PC-9 (cell line): ENCODE results near the gene LPCAT1. TPM values are rescaled to one million over a fixed set of nuclear protein-coding genes. Genes with fewer than 3 reads are reported as not detected.

Experiments used
- BruUV-seq: library from RNA; stranded (reverse); fragments of 400-500 nt; replicated peaks from 2 replicates; lab custom pipeline; 2021; lab: Mats Ljungman, UMichigan
- CTCF ChIA-PET: fragments of 300-600 bp; sonication (Branson Sonifier 250); formaldehyde crosslinking; loops from one replicate; lab custom pipeline; 2022; ENCODE audit warnings: antibody characterized with exemption; lab: Charles Lee
- POLR2A ChIA-PET: fragments of 300-600 bp; sonication (Branson Sonifier 250); formaldehyde crosslinking; loops from one replicate; lab custom pipeline; 2022; ENCODE audit warnings: antibody characterized with exemption; ENCODE audit not compliant: unreplicated experiment; lab: Charles Lee
- DNase-seq, 2 experiments: peaks; one replicate each; pipeline versions ENCODE4 v3.0.0 to v3.0.0-alpha.2; 2015 to 2022; ENCODE audit warnings: mixed read lengths in 1 of 2
- H2AFZ ChIP-seq: fragments of 200-600 bp; sonication (generic); 2 replicates; pipeline ENCODE4 v1.8.1; 2017; ENCODE audit warnings: antibody characterized with exemption
- H3F3A ChIP-seq: fragments of 200-600 bp; sonication (generic); 2 replicates; pipeline ENCODE4 v1.8.1; 2017; ENCODE audit warnings: antibody characterized with exemption, mild to moderate bottlenecking, low read depth; ENCODE audit not compliant: insufficient read depth
- H3K27ac ChIP-seq: fragments of 200-600 bp; sonication (generic); 2 replicates; pipeline ENCODE4 v1.6.1; 2016; ENCODE audit warnings: mixed run types
- H3K27me3 ChIP-seq: fragments of 200-600 bp; sonication (generic); 2 replicates; pipeline ENCODE4 v1.6.1; 2016; ENCODE audit warnings: low read depth, mixed run types; ENCODE audit not compliant: insufficient read depth
- H3K36me3 ChIP-seq: fragments of 200-600 bp; sonication (generic); 2 replicates; pipeline ENCODE4 v1.6.1; 2016; ENCODE audit warnings: low read depth, mixed run types
- H3K4me1 ChIP-seq: fragments of 200-600 bp; sonication (generic); replicated peaks from 2 replicates; pipeline ENCODE4 v1.6.1; 2016; ENCODE audit warnings: mixed run types; ENCODE audit not compliant: insufficient read depth
- H3K4me2 ChIP-seq: fragments of 200-600 bp; sonication (generic); 2 replicates; pipeline ENCODE4 v1.6.1; 2017; ENCODE audit warnings: mixed run types
- H3K4me3 ChIP-seq: fragments of 200-600 bp; sonication (generic); 2 replicates; pipeline ENCODE4 v1.6.1; 2016; ENCODE audit warnings: mixed run types
- H3K79me2 ChIP-seq: fragments of 200-600 bp; sonication (generic); 2 replicates; pipeline ENCODE4 v1.6.1; 2017; ENCODE audit warnings: low read depth, mixed run types
- H3K9me2 ChIP-seq: fragments of 200-600 bp; sonication (generic); 2 replicates; pipeline ENCODE4 v1.8.1; 2017; ENCODE audit warnings: mild to moderate bottlenecking; ENCODE audit not compliant: insufficient read depth
- H3K9me3 ChIP-seq: fragments of 200-600 bp; sonication (generic); 2 replicates; pipeline ENCODE4 v1.8.1; 2016; ENCODE audit warnings: low read depth; ENCODE audit not compliant: insufficient read depth
- H4K20me1 ChIP-seq: fragments of 200-600 bp; sonication (generic); 2 replicates; pipeline ENCODE4 v1.8.1; 2017; ENCODE audit not compliant: insufficient read depth
- EZH2 ChIP-seq: fragments of 200-600 bp; sonication (generic); IDR thresholded peaks from 2 replicates; pipeline ENCODE4 v1.8.0; 2017; ENCODE audit warnings: antibody characterized with exemption, low read depth
- intact Hi-C: fragments of 100-400 bp; cut with micrococcal nuclease; formaldehyde crosslinking; loops from one replicate; pipeline ENCODE4 v1.10.0; 2022; ENCODE audit not compliant: unreplicated experiment
- total RNA-seq: library from RNA; stranded (reverse); gene quantifications from 2 replicates; pipeline ENCODE4 v1.2.3, GENCODE V29; 2021
- TF ChIP-seq, protein P1 (sequence below): fragments of 200-600 bp; sonication (generic); conservative IDR thresholded peaks from 2 replicates; pipeline ENCODE4 v1.6.1; 2017; ENCODE audit warnings: mixed run types, antibody characterized with exemption, mild to moderate bottlenecking, moderate library complexity

LPCAT1 gene
- total RNA-seq, 1 experiment from 2014 or later: 96.1 TPM

DNA sequence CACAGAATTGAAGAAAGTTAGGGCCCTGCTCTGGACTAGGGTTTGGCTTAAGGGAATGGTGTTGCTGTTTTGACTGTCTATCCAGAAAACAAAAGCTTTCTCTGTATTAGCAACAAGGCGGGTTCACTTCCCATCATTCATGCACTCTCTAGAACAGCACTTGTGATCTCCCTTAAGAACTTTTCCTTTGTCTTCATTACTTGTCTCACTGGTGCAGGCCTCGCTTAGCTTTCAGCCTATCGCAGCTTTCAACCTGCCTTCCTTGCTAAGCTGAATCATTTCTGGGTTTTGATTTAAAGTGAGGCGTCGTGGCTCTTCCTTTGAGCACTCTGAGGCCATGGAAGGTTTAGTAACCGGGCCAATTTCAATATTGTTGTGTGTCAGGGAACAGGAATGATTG is 35.2 kb upstream of the LPCAT1 start:
- Histone ChIP-seq H3F3A (peaks cover 18% of the 10 kb centered on the region; the same call in 1 of the 2 replicates), H3K4me1 (peaks cover 30% of the 10 kb centered on the region), H2AFZ (no peak overlapping the region), H3K9me2 (no peaks in the 10 kb centered on the region), H4K20me1 (no peaks in the 10 kb centered on the region), H3K9me3 (no peaks in the 10 kb centered on the region), H3K79me2 (no peaks in the 10 kb centered on the region), H3K4me3 (no peak overlapping the region), H3K4me2 (no peak overlapping the region), H3K27me3 (peaks cover 21% of the 10 kb centered on the region), H3K27ac (no peak overlapping the region), H3K36me3 (no peaks in the 10 kb centered on the region)
- TF ChIP-seq, protein P1, sequence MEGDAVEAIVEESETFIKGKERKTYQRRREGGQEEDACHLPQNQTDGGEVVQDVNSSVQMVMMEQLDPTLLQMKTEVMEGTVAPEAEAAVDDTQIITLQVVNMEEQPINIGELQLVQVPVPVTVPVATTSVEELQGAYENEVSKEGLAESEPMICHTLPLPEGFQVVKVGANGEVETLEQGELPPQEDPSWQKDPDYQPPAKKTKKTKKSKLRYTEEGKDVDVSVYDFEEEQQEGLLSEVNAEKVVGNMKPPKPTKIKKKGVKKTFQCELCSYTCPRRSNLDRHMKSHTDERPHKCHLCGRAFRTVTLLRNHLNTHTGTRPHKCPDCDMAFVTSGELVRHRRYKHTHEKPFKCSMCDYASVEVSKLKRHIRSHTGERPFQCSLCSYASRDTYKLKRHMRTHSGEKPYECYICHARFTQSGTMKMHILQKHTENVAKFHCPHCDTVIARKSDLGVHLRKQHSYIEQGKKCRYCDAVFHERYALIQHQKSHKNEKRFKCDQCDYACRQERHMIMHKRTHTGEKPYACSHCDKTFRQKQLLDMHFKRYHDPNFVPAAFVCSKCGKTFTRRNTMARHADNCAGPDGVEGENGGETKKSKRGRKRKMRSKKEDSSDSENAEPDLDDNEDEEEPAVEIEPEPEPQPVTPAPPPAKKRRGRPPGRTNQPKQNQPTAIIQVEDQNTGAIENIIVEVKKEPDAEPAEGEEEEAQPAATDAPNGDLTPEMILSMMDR: no peak
- BruUV-seq: no TSS peak
- ChIA-PET CTCF (interaction anchor here (0.6 to 0.9 kb wide), 2 partner anchors 47 to 428 kb away, joined by 4 to 6 read pairs; no protein-coding TSS in a partner anchor), POLR2A (interaction anchor here (0.6 kb wide), 2 partner anchors 13 to 79 kb away, joined by 3 to 25 read pairs; no protein-coding TSS in a partner anchor)
- intact Hi-C loops: no loop called here
- DNase-seq: no peak

GRCh38 chr5:1557114-1557873 is 33.5 kb upstream of the LPCAT1 start:
- CTCF ChIA-PET: no interaction called here
- POLR2A ChIA-PET: no interaction called here
- intact Hi-C loops: no loop called here

DNA sequence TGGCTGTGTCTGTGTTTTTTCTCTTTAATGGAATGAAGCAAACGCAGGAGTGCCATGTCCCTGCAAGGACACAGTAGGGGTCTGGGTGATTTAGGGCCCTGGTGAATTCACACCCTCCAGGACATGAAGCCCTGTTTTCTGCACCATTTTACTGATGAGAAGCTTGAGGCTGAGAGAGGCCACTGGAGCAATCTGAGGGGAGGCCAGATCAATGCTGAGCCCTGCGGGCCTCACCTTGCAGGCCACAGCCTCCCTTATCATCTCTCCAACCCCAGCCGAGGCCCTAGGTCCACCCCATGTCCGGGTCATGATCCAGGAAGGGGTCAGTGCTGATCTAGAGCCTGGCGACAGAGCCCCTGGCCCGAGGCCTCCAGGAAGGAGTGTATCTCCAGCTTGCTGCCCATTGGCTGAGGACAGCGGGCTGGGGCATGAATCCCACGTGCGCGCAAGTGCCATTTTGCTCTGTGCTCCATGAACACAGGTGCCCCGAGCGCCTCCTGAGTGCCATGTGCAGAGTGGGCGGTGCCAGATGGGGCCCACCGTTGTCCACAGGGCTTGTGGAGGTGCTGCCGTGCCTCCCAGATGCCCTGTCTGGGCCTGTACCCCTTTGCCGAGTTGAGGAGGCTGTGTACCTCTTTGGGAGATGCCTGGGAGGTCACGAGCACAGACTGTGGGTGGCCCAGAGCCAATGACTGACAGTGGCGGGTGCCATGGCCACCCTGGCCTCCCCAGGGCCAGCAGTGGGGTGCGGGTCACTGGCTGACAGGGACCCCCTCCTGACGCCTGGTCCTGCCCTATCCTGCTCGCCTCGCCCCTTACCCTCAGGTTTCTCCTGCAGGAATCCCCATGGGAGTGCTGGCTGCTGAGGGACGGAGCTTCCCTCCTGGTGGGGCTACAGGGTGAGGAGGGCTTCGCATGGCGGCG is 32.3 kb upstream of the LPCAT1 start:
- BruUV-seq: no TSS peak
- no peak for DNase-seq
- intact Hi-C loops: loop anchor here (1.0 to 2.0 kb wide), 7 partner anchors 8 to 1170 kb away; no protein-coding TSS in a partner anchor
- H4K20me1 ChIP-seq: no peaks in the 10 kb centered on the region
- H3K27ac ChIP-seq: no peak overlapping the region
- H3K9me2 ChIP-seq: no peaks in the 10 kb centered on the region
- TF ChIP-seq EZH2: no peak
- TF ChIP-seq, protein P1: no peak
- peak overlapping the region; percentile 65 for H3K4me2 ChIP-seq
- no peaks in the 10 kb centered on the region for H3K36me3 ChIP-seq
- no peaks in the 10 kb centered on the region for H3K9me3 ChIP-seq
- H2AFZ ChIP-seq: no peak overlapping the region
- no peak overlapping the region for H3K4me3 ChIP-seq
- peaks cover 18% of the 10 kb centered on the region; the same call in 1 of the 2 replicates for H3F3A ChIP-seq
- no peaks in the 10 kb centered on the region for H3K79me2 ChIP-seq
- CTCF ChIA-PET: interaction anchor here (1.4 kb wide), 1 partner anchor 44 kb away, joined by 4 read pairs; no protein-coding TSS in a partner anchor
- H3K4me1 ChIP-seq: peaks cover 26% of the 10 kb centered on the region
- peaks cover 25% of the 10 kb centered on the region for H3K27me3 ChIP-seq
- POLR2A ChIA-PET: interaction anchor here (0.5 to 1.1 kb wide), 4 partner anchors 12 to 228 kb away, joined by 3 to 7 read pairs (median 6); no protein-coding TSS in a partner anchor

More at GRCh38 chr5:1557114-1557873, 33.5 kb upstream of the LPCAT1 start:
- no peak for TF ChIP-seq EZH2
- TF ChIP-seq, protein P1: no peak
- H3K9me3 ChIP-seq: no peaks in the 10 kb centered on the region
- DNase-seq: peak; percentile 43 to 53
- BruUV-seq: no TSS peak
- H3K4me2 ChIP-seq: no peak overlapping the region
- no peaks in the 10 kb centered on the region for H4K20me1 ChIP-seq
- peaks cover 21% of the 10 kb centered on the region for H3K27me3 ChIP-seq
- H3F3A ChIP-seq: peaks cover 18% of the 10 kb centered on the region; the same call in 1 of the 2 replicates
- H3K79me2 ChIP-seq: no peaks in the 10 kb centered on the region
- no peak overlapping the region for H3K4me3 ChIP-seq
- no peak overlapping the region for H2AFZ ChIP-seq
- no peaks in the 10 kb centered on the region for H3K36me3 ChIP-seq
- peaks cover 26% of the 10 kb centered on the region for H3K4me1 ChIP-seq
- H3K27ac ChIP-seq: no peak overlapping the region
- H3K9me2 ChIP-seq: no peaks in the 10 kb centered on the region
